ENCODE measurements around the gene VWA5A. TPM values are rescaled to one million over a fixed set of nuclear protein-coding genes. Genes with fewer than 3 reads are reported as not detected.

VWA5A gene
- total RNA-seq, 2 donors from 2014 or later = 38.3 to 65.4 TPM

GRCh38 chr11:124082371-124082770, 32.9 kb upstream of the VWA5A start:
- Mint-ChIP-seq H3K4me3 (no peak overlapping the region), H3K36me3 (ENCODE audit: low read depth) (no peaks in the 10 kb centered on the region), H3K4me1 (peaks cover 15% of the 10 kb centered on the region), H3K27me3 (ENCODE audit: insufficient read depth) (no peaks in the 10 kb centered on the region), H3K27ac (no peak overlapping the region), H3K9me3 (no peaks in the 10 kb centered on the region)
- Histone ChIP-seq H3K27ac (ENCODE audit: low read depth, low read length) (no peak overlapping the region), H3K27me3 (ENCODE audit: control insufficient read depth, insufficient read depth, low read length, poor library complexity, severe bottlenecking) (no peaks in the 10 kb centered on the region), H3K36me3 (ENCODE audit: control insufficient read depth, insufficient read depth, low read length) (no peaks in the 10 kb centered on the region), H3K9me3 (ENCODE audit: control insufficient read depth, low read length) (no peaks in the 10 kb centered on the region), H3K9ac (ENCODE audit: extremely low read depth, low read length, poor library complexity, severe bottlenecking) (no peak overlapping the region), H3K4me1 (ENCODE audit: control insufficient read depth, insufficient read depth, low read length) (no peaks in the 10 kb centered on the region), H3K4me3 (ENCODE audit: low read length) (no peak overlapping the region)
- no peak for TF ChIP-seq CTCF (conservative IDR thresholded peaks at IDR 0.05)
- WGBS, 2 experiments (ENCODE audit: insufficient coverage in 1 of 2, insufficient read length in 1 of 2) = 95% methylated on average over 4 of the region's 4 CpGs
- no peak for DNase-seq

GRCh38 chr11:124085583-124085982, 29.7 kb upstream of the VWA5A start:
- Histone ChIP-seq H3K27ac (ENCODE audit: low read depth, low read length) (no peak overlapping the region), H3K4me1 (ENCODE audit: control insufficient read depth, insufficient read depth, low read length) (no peaks in the 10 kb centered on the region), H3K27me3 (ENCODE audit: control insufficient read depth, insufficient read depth, low read length, poor library complexity, severe bottlenecking) (no peaks in the 10 kb centered on the region), H3K9me3 (ENCODE audit: control insufficient read depth, low read length) (no peaks in the 10 kb centered on the region), H3K4me3 (ENCODE audit: low read length) (no peak overlapping the region), H3K36me3 (ENCODE audit: control insufficient read depth, insufficient read depth, low read length) (no peaks in the 10 kb centered on the region), H3K9ac (ENCODE audit: extremely low read depth, low read length, poor library complexity, severe bottlenecking) (no peak overlapping the region)
- H3K36me3 Mint-ChIP-seq (ENCODE audit: low read depth) = no peaks in the 10 kb centered on the region
- H3K27me3 Mint-ChIP-seq (ENCODE audit: insufficient read depth) = peaks cover 1% of the 10 kb centered on the region
- 92 to 95% methylated on average over 2 to 3 of the region's 3 CpGs for WGBS, 2 experiments (ENCODE audit: insufficient coverage in 1 of 2, insufficient read length in 1 of 2)
- no peaks in the 10 kb centered on the region for H3K9me3 Mint-ChIP-seq
- TF ChIP-seq CTCF (conservative IDR thresholded peaks at IDR 0.05) = no peak
- H3K27ac Mint-ChIP-seq = no peak overlapping the region
- DNase-seq = no peak
- no peak overlapping the region for H3K4me3 Mint-ChIP-seq
- H3K4me1 Mint-ChIP-seq = peaks cover 3% of the 10 kb centered on the region

GRCh38 chr11:124085997-124086846, 29.0 kb upstream of the VWA5A start:
- 77 to 80% methylated on average over 6 to 10 of the region's 10 CpGs for WGBS, 2 experiments (ENCODE audit: insufficient coverage in 1 of 2, insufficient read length in 1 of 2)
- Histone ChIP-seq H3K4me1 (ENCODE audit: control insufficient read depth, insufficient read depth, low read length) (no peaks in the 10 kb centered on the region), H3K4me3 (ENCODE audit: low read length) (no peak overlapping the region), H3K27ac (ENCODE audit: low read depth, low read length) (no peak overlapping the region), H3K27me3 (ENCODE audit: control insufficient read depth, insufficient read depth, low read length, poor library complexity, severe bottlenecking) (no peaks in the 10 kb centered on the region), H3K36me3 (ENCODE audit: control insufficient read depth, insufficient read depth, low read length) (no peaks in the 10 kb centered on the region), H3K9ac (ENCODE audit: extremely low read depth, low read length, poor library complexity, severe bottlenecking) (no peak overlapping the region), H3K9me3 (ENCODE audit: control insufficient read depth, low read length) (no peaks in the 10 kb centered on the region)
- Mint-ChIP-seq H3K27me3 (ENCODE audit: insufficient read depth) (peaks cover 1% of the 10 kb centered on the region), H3K36me3 (ENCODE audit: low read depth) (no peaks in the 10 kb centered on the region), H3K27ac (no peak overlapping the region), H3K4me1 (peaks cover 3% of the 10 kb centered on the region), H3K4me3 (no peak overlapping the region), H3K9me3 (no peaks in the 10 kb centered on the region)
- peak; percentile 54 for DNase-seq
- TF ChIP-seq CTCF (conservative IDR thresholded peaks at IDR 0.05) = no peak
